HG02798 (cell line): ENCODE measurements around the gene NOP14.
"Not testable (repeated sequence)": the region's sequence is repeated elsewhere in the genome, so short reads cannot be mapped to it uniquely, and the experiment has no call there.

ENCODE experiments used
- ATAC-seq: cut with Tn5 transposase; IDR thresholded peaks from one replicate; pipeline ENCODE4 v1.9.1; 2021; ENCODE audit warnings: mild to moderate bottlenecking; ENCODE audit not compliant: unreplicated experiment, poor library complexity

Gene NOP14

DNA sequence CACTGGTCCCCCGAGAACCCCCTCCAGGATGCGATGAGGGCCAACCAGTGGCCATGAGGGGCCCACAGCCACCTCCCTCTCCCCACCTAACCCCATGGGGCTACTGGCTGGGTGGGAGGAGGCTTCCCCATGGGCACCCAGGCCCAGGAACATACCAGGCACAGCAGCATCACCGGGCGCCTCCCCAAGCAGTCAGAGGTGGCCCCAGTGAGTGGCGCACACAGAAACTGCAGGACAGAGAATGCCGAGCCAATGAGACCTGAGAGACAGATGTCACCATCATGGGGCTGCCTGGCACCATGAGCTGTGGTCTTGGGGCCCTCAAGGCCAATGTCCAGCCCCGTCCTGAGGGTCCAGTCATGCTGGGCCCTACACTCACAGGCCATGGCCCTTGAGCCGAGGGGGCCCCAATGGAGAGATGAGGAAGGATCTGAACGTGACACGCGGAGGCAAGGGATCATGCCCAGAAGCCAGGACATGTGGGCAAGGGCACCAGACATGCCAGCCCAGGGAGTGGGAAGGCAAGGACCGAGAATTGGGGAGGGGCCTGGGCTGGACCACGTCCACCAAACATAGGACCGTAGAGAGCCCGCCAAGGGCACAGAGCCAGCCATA, 30.1 kb downstream of the NOP14 start:
- ATAC-seq: no peak

- no peak for ATAC-seq
Observed at GRCh38 chr4:2932321-2932950, 30.8 kb downstream of the NOP14 start.

DNA sequence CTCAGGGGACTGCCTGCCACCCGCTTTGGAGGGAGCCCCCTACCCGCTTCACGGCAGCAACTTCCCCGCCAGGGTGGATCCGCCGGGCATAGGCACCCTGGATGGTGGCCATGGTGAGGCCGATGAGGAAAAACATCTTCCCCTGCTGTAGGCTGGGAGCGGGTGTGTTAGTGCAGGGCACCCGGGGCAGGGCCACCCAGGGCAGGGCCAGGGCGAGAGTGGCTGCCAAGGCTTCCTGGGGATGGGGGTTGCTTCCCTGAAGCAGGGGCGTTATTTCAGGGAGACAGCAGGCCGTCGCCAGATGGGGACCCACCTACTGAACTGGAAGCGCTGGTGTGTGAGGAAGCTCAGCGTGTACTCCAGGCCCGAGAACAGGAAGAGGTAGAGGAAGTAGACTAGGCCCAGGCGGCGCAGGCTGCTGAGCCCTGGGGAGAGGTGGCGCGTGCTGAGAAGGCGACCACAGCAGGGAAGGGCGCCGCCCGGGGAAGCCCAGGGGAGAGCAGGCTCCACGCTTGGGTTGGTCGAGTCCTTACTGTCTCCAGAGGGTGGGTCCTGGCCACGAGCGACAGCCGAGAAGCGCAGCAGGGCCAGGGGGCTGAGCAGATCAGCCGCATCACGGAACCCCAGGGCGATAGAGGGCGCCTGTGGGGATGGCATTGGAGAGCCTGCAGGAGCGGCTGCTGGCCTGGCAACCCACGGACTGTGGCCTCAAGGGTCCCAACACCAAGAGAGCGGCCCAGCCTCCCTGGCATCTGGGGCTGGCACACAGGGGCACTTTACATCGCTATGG, 31.5 kb downstream of the NOP14 start:
- ATAC-seq: peak; percentile 33

DNA sequence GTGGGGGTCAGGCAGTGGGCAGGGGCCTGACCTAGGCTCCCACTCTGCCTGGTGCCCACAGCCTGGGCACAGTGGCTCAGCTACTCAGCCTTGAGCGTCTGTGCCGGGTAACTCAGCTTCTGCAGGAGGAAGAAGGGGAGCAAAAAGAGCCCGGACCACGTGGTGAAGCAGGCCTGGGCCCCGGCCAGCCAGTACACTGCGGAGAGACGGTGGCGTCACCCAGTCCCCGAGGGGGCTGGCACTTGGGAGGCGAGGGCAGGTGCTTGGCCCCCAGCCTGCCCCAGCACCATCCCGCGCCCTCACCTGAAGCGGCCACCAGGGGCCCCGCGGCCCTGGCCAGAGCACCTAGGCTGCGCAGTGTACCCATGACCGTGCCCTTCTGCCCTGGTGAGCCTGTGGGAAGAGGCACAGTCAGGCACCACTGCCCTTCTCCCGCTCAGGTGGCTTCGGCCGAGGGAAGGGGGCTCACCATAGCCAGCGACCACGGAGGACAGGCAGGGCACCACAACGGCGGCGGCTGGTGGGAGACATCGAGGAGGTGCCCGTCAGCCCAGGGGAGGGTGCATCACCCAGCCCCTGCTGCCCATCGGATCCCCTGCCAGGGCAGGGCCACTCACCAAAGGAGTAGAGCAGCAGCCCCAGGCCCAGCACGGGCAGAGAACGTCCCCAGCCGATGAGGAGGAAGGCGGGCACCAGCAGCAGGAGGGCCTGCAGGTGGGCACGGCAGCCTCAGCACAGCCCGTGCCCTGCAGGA, 32.3 kb downstream of the NOP14 start:
- no peak for ATAC-seq

DNA sequence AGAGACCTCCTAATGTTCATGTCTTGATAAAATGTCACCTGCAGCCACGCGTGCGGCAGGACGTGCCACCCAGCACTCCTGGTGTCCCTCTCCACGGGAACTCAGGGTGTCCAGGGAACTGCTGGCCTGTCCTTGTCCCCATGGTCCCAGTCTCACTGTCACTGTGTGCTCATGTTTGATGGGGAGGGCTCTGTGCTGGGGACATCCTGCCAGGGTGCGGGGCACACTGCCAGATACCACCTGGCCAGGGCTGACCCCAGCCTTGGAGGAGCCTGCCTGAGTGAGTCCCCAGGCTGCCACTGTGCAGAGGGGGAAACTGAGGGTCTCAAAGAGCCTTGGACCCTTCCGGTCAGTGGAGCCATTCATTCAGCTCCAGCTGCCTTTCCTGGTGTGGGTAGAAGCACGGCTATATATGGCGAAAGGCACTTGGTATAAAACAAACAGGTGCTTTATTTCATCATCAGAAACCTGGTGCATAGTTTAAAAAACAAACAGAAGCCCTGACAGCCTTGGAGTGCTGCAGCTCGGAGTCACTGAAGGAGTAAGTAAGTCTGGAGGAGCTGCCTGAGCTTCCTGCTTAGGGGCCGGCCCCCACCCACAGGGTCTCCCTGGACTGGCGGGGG, 33.0 kb downstream of the NOP14 start:
- no peak for ATAC-seq

DNA sequence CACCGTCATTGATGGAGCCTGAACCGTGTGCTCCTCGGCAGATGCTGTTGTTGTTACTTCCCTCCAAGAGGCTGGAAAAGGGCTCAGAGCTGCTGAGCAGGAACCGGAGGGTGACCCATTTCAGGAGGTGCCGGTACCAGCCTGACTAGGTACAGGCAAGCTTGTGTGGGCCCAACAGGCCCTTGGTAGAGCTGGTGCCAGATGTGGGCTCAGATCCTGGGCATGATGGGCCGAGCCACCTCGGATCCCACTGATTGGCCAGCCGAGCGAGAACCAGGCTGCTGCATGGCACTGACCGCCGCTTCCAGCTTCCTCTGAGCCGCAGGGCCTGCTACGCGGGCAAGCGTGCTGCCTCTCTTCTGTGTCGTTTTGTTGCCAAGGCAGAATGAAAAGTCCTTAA, 33.7 kb downstream of the NOP14 start:
- ATAC-seq: no peak

GRCh38 chr4:2928242-2929176, 34.7 kb downstream of the NOP14 start:
- ATAC-seq: no peak

- no peak for ATAC-seq
Observed at GRCh38 chr4:2927696-2928075, 35.5 kb downstream of the NOP14 start.

DNA sequence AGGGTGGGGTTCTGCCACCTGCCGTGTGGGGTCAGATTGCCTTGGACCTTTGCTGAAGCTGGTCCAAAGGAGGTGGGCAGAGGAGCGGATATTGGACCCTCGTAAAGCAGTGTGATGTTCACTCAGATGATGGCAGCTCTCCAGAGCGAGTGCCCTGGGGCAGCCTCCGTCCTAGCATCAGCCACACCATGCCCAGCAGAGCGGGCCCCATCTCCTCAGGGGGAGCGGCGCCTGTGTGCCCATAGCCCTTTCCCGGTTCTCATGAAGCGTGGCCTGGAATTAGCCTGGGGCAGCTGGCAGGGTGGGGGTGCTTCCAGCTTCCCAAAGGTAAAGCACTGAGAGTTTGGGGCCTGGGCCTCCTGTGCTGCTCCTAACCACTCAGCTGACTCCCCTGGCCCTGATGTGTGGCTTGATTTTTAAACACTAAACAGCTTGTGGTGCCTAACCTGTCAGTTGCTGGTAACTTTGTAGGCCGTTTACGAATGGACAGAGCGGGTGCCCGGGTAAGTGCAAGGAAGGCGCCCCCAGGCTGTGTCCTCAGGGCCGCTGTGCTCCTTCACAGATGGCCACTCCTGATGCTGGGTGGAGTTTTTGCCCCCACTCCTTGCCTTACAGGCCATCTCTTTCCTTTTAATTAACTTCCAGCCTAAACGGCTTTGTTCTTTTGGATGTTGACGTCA, 36.0 kb downstream of the NOP14 start:
- no peak for ATAC-seq

- ATAC-seq: no peak
Observed at GRCh38 chr4:2925931-2926860, 37.0 kb downstream of the NOP14 start.

DNA sequence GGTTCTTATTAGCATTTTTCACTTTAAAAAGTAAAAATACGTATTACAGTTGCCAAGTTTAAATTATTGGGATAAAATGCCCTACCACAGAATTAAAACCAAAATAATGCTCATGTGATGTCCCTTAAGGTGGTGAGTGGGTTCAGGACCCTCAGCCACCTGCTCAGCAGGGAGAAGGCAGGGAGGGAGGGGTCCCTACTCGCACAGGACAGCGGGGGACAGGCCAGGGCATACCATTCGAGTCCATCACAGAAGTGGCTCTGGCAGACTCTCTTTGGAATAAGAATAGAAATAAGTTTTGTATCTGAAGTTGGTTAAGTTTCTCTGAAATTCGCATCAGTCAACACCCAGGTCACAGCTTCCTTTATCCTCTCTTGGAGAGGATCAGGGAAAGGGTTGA, 37.7 kb downstream of the NOP14 start:
- no peak for ATAC-seq

DNA sequence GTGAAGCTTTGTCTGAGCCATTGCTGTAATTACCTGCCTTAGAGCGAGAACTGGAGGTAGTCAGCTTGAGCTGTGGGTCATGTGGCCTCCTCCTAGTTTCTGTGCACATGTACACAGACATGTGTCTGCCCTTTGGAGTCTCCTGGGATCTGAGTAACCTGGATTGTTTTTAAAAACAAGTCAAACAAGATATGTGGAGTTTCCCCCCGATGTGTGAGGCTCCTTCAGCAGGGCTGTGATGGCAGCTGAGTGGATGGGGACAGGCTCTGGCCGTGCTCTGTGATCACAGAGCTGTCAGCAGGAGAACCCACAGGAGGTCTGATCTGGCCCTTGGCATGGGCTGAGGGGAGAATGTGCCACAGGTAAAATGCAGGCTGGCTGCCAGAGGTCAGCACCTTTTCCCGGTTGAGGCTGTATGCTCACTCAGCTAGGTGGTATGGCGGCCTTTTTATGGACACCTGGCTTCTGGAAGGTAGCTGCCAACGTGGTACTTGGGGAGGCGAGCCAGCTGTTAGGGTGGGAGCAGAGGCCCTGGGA, 38.4 kb downstream of the NOP14 start:
- ATAC-seq: no peak

- no peak for ATAC-seq
Observed at GRCh38 chr4:2924286-2924685, 38.9 kb downstream of the NOP14 start.

GRCh38 chr4:2923668-2924173, 39.5 kb downstream of the NOP14 start:
- no peak for ATAC-seq

GRCh38 chr4:2923141-2923551, 40.1 kb downstream of the NOP14 start:
- no peak for ATAC-seq

GRCh38 chr4:2922453-2923101, 40.6 kb downstream of the NOP14 start:
- not testable (repeated sequence) for ATAC-seq

- ATAC-seq: not testable (repeated sequence)
Observed at GRCh38 chr4:2918714-2919113, 44.5 kb downstream of the NOP14 start.
